Mammary epithelial cell (primary cell): ENCODE results near the gene PI4K2A.

Source experiments
- EZH2 ChIP-seq: IDR thresholded peaks from 2 replicates; pipeline ENCODE4 v1.6.1; 2012; ENCODE audit warnings: low read length, inconsistent platforms, borderline replicate concordance
- TF ChIP-seq, protein P1 (sequence below), 2 donors: IDR thresholded peaks in 1 of 2; conservative IDR thresholded peaks in 1 of 2; 2 replicates each; pipeline ENCODE4 v1.5.1; 2011 to 2012; ENCODE audit warnings: inconsistent platforms in 2 of 2, low read length in 2 of 2, mild to moderate bottlenecking in 2 of 2, control low read depth in 1 of 2, low read depth in 1 of 2; ENCODE audit not compliant: insufficient read depth in 1 of 2; ENCODE audit errors: extremely low read depth in 1 of 2

GRCh38 chr10:97666992-97667391 is 26.5 kb downstream of the PI4K2A start:
- TF ChIP-seq, protein P1, sequence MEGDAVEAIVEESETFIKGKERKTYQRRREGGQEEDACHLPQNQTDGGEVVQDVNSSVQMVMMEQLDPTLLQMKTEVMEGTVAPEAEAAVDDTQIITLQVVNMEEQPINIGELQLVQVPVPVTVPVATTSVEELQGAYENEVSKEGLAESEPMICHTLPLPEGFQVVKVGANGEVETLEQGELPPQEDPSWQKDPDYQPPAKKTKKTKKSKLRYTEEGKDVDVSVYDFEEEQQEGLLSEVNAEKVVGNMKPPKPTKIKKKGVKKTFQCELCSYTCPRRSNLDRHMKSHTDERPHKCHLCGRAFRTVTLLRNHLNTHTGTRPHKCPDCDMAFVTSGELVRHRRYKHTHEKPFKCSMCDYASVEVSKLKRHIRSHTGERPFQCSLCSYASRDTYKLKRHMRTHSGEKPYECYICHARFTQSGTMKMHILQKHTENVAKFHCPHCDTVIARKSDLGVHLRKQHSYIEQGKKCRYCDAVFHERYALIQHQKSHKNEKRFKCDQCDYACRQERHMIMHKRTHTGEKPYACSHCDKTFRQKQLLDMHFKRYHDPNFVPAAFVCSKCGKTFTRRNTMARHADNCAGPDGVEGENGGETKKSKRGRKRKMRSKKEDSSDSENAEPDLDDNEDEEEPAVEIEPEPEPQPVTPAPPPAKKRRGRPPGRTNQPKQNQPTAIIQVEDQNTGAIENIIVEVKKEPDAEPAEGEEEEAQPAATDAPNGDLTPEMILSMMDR (conservative IDR thresholded peaks at IDR 0.05 in 1 of 2, IDR thresholded peaks at IDR 0.05 in 1 of 2; ENCODE audit: extremely low read depth in 1 of 2, insufficient read depth in 1 of 2, low read depth in 1 of 2, low read length in 2 of 2), result no peak
- no peak for TF ChIP-seq EZH2
